Prostate gland (tissue), 2 donors: ENCODE results near the gene TSSC4.
A peak's percentile ranks its signal among the peaks of the same experiment; 100 is the strongest.

Experiments used
- POLR2A ChIP-seq: fragments of 450-650 bp; IDR thresholded peaks from one replicate; pipeline ENCODE4 v1.6.1; 2016; ENCODE audit warnings: antibody characterized with exemption, mild to moderate bottlenecking
- POLR2AphosphoS5 ChIP-seq: sonication (generic); formaldehyde crosslinking; IDR thresholded peaks from one replicate; pipeline ENCODE4 v1.6.1; 2017; ENCODE audit warnings: antibody characterized with exemption
- TF ChIP-seq, protein P1 (sequence below), 4 experiments: fragments of 200-600 bp in 2 of 4; fragments of 450-650 bp in 2 of 4; sonication (generic) in 2 of 4; IDR thresholded peaks; 1 replicate in 3 of 4; 2 replicates in 1 of 4; pipeline ENCODE4 v1.5.1; 2016 to 2019; ENCODE audit warnings: antibody characterized with exemption in 4 of 4, mild to moderate bottlenecking in 2 of 4, moderate library complexity in 2 of 4

DNA sequence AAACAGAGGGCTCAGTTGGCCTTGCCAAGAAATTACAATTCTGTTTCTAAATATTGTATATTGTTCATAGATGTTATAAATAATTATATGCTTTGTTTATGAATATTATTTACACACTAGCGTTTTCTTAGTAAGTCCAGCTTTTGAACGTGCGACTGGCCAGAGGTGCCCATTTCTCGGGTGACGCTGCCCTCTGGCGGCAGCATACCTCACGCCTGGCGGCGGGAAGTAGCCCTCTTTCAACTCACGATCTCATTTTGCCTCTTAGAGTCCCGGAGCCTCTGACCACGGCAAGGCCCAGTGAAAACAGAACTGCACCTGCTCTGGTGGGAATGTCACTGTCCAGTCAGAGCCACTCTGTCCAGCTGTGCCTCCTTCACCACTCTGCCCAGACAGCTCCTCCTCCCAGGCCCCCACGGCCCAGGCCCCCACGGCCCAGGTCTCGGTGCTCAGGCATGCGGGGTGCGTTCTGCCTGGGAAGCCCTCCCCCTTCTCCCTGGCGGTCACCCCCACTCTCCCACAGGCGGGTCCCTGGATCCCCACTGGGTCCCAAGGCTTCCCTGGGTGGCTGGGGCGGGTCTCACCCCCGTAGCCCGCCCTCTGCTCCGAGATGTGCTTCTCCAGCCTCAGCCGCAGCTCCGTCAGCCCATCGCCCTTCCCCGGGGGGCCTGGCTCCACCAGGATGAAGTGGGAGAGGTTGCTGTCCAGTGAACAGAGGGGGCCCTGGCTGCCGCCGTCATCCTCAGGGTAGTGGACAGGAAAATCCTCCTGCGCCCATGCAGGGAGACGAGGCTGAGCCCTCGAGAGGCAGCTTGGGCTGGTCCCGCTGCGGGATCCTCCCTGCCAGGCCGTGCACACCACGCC lies 19.3 kb downstream of the TSSC4 start:
- TF ChIP-seq, protein P1, sequence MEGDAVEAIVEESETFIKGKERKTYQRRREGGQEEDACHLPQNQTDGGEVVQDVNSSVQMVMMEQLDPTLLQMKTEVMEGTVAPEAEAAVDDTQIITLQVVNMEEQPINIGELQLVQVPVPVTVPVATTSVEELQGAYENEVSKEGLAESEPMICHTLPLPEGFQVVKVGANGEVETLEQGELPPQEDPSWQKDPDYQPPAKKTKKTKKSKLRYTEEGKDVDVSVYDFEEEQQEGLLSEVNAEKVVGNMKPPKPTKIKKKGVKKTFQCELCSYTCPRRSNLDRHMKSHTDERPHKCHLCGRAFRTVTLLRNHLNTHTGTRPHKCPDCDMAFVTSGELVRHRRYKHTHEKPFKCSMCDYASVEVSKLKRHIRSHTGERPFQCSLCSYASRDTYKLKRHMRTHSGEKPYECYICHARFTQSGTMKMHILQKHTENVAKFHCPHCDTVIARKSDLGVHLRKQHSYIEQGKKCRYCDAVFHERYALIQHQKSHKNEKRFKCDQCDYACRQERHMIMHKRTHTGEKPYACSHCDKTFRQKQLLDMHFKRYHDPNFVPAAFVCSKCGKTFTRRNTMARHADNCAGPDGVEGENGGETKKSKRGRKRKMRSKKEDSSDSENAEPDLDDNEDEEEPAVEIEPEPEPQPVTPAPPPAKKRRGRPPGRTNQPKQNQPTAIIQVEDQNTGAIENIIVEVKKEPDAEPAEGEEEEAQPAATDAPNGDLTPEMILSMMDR (IDR thresholded peaks at IDR 0.05), result peak; percentile 77 to 93 (median 84)
- TF ChIP-seq POLR2A (no peak), POLR2AphosphoS5 (peak; percentile 29)
